H1 (cell line): ENCODE measurements around the gene CCSER2.

Experiments
- BACH1 ChIP-seq: IDR thresholded peaks from 2 replicates; pipeline ENCODE4 v1.6.1; 2012; ENCODE audit warnings: low read length, improper control_type of control experiment
- EZH2 ChIP-seq: fragments of 200-600 bp; sonication (generic); IDR thresholded peaks from 2 replicates; pipeline ENCODE4 v1.7.1; 2012; ENCODE audit warnings: low read depth, mild to moderate bottlenecking, moderate library complexity, low read length, inconsistent platforms; ENCODE audit not compliant: severe bottlenecking
- FOSL1 ChIP-seq: IDR thresholded peaks from 2 replicates; pipeline ENCODE4 v1.6.1; 2011; ENCODE audit warnings: mild to moderate bottlenecking, low read depth, low read length, moderate library complexity; ENCODE audit not compliant: insufficient read depth
- HDAC6 ChIP-seq: IDR thresholded peaks from one replicate; pipeline ENCODE4 v1.7.1; 2012; ENCODE audit warnings: low read depth, mild to moderate bottlenecking, inconsistent platforms, low read length, moderate library complexity
- MAFK ChIP-seq: IDR thresholded peaks from 2 replicates; pipeline ENCODE4 v1.6.1; 2012; ENCODE audit warnings: low read depth, mild to moderate bottlenecking, improper control_type of control experiment, low read length
- POLR2A ChIP-seq, 2 experiments: IDR thresholded peaks; 1 replicate in 1 of 2; 2 replicates in 1 of 2; pipeline ENCODE4 v1.6.1; 2011; ENCODE audit warnings: low read depth in 2 of 2, low read length in 2 of 2, mild to moderate bottlenecking in 2 of 2; ENCODE audit errors: control extremely low read depth in 1 of 2
- POLR2AphosphoS5 ChIP-seq: IDR thresholded peaks from 2 replicates; pipeline ENCODE4 v1.6.1; 2011; ENCODE audit warnings: low read depth, low read length
- RAD21 ChIP-seq, 2 experiments: IDR thresholded peaks in 1 of 2; conservative IDR thresholded peaks in 1 of 2; 2 replicates each; pipeline ENCODE4 v1.6.1; 2011; ENCODE audit warnings: low read depth in 2 of 2, low read length in 2 of 2, improper control_type of control experiment in 1 of 2, inconsistent platforms in 1 of 2, mild to moderate bottlenecking in 1 of 2, moderate library complexity in 1 of 2
- SIN3A ChIP-seq, 2 experiments: IDR thresholded peaks in 1 of 2; conservative IDR thresholded peaks in 1 of 2; 2 replicates each; pipeline ENCODE4 v1.6.1; 2011 to 2012; ENCODE audit warnings: low read length in 2 of 2, improper control_type of control experiment in 1 of 2, low read depth in 1 of 2, mild to moderate bottlenecking in 1 of 2
- TCF12 ChIP-seq: IDR thresholded peaks from 2 replicates; pipeline ENCODE4 v1.6.1; 2011; ENCODE audit warnings: low read depth, mild to moderate bottlenecking, low read length
- TF ChIP-seq, protein P1 (sequence below), 3 experiments: IDR thresholded peaks; 1 replicate in 2 of 3; 2 replicates in 1 of 3; pipeline versions ENCODE4 v1.5.1 to v1.6.1; 2011; ENCODE audit warnings: low read length in 3 of 3, mild to moderate bottlenecking in 3 of 3, inconsistent platforms in 2 of 3, low read depth in 1 of 3, moderate library complexity in 1 of 3; ENCODE audit not compliant: insufficient read depth in 1 of 3; ENCODE audit errors: control extremely low read depth in 1 of 3
- TF ChIP-seq, protein P2 (sequence below): IDR thresholded peaks from 2 replicates; pipeline ENCODE4 v1.6.1; 2012; ENCODE audit warnings: inconsistent platforms

DNA sequence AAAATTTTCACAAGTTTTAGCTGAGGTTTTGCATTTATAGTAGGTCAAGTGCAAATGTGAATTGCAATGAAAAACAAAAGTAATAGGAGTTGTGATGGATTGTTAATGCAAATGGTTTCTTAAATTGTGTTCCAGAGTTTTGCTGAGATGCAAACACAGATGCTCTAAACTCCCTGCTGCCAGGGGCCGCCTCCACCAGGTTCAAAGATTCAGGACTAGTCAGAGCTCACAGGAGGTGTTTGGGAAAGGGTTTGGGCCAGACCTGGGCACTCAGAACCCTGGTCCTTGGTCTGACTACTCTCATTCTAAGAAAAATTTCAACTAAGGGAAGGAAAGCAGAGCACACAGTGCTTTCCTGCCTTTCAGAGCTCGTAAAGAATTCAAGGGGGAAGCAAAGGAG lies 193.1 kb downstream of the CCSER2 start:
- TF ChIP-seq POLR2AphosphoS5 (no peak), FOSL1 (no peak), HDAC6 (no peak), SIN3A (conservative IDR thresholded peaks at IDR 0.05 in 1 of 2, IDR thresholded peaks at IDR 0.05 in 1 of 2; ENCODE audit: low read depth in 1 of 2, low read length in 2 of 2) (no peak), EZH2 (no peak), RAD21 (IDR thresholded peaks at IDR 0.05 in 1 of 2, conservative IDR thresholded peaks at IDR 0.05 in 1 of 2; ENCODE audit: low read depth in 2 of 2, low read length in 2 of 2) (no peak), BACH1 (no peak), TCF12 (no peak), MAFK (no peak), POLR2A (IDR thresholded peaks at IDR 0.05; ENCODE audit: control extremely low read depth in 1 of 2, low read depth in 2 of 2, low read length in 2 of 2) (no peak)
- TF ChIP-seq, protein P1, sequence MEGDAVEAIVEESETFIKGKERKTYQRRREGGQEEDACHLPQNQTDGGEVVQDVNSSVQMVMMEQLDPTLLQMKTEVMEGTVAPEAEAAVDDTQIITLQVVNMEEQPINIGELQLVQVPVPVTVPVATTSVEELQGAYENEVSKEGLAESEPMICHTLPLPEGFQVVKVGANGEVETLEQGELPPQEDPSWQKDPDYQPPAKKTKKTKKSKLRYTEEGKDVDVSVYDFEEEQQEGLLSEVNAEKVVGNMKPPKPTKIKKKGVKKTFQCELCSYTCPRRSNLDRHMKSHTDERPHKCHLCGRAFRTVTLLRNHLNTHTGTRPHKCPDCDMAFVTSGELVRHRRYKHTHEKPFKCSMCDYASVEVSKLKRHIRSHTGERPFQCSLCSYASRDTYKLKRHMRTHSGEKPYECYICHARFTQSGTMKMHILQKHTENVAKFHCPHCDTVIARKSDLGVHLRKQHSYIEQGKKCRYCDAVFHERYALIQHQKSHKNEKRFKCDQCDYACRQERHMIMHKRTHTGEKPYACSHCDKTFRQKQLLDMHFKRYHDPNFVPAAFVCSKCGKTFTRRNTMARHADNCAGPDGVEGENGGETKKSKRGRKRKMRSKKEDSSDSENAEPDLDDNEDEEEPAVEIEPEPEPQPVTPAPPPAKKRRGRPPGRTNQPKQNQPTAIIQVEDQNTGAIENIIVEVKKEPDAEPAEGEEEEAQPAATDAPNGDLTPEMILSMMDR (IDR thresholded peaks at IDR 0.05; ENCODE audit: control extremely low read depth in 1 of 3, insufficient read depth in 1 of 3, low read depth in 1 of 3, low read length in 3 of 3) = no peak
- TF ChIP-seq, protein P2, sequence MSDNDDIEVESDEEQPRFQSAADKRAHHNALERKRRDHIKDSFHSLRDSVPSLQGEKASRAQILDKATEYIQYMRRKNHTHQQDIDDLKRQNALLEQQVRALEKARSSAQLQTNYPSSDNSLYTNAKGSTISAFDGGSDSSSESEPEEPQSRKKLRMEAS = no peak
